HCT116 (cell line): ENCODE measurements around the gene PTGER1. TPM values are rescaled to one million over a fixed set of nuclear protein-coding genes. Genes with fewer than 3 reads are reported as not detected.

Experiments
- ATAC-seq: fragments of 200-7000 bp; cut with Tn5 transposase; 2 replicates; pipeline ENCODE4 v1.9.1; 2020; ENCODE audit warnings: mild to moderate bottlenecking, moderate library complexity
- BruUV-seq: library from RNA; stranded (reverse); fragments of 400-500 nt; replicated peaks from 2 replicates; lab custom pipeline; 2021; lab: Mats Ljungman, UMichigan
- CTCF ChIA-PET: fragments of 300-600 bp; sonication (Branson Sonifier 250); formaldehyde crosslinking; loops from one replicate; lab custom pipeline; 2021; ENCODE audit warnings: antibody characterized with exemption; lab: Charles Lee
- POLR2A ChIA-PET: fragments of 300-600, 350-600 bp; sonication (Branson Sonifier 250); formaldehyde crosslinking; loops from one replicate; lab custom pipeline; 2021; ENCODE audit warnings: antibody characterized with exemption; lab: Charles Lee
- RAD21 ChIA-PET, 2 experiments: fragments of 300-600 bp; sonication (Branson Sonifier 250); formaldehyde crosslinking; loops; one replicate each; lab custom pipeline; 2023; ENCODE audit warnings: low total read pairs in 2 of 2; ENCODE audit not compliant: uncharacterized antibody in 2 of 2, unreplicated experiment in 2 of 2, low non-redundant PET in 1 of 2; lab: Charles Lee
- DNase-seq: peaks from one replicate; pipeline ENCODE4 v3.0.0-alpha.2; 2010; ENCODE audit warnings: low read depth, low spot score
- H2AFZ ChIP-seq: fragments of 200-600 bp; shearing (Covaris generic), sonication (generic); 2 replicates; pipeline ENCODE4 v1.6.1; 2017; ENCODE audit warnings: low read depth, mixed run types, mixed read lengths, antibody characterized with exemption, low read length; ENCODE audit not compliant: poor library complexity, severe bottlenecking
- H3K27ac ChIP-seq: 2 replicates; pipeline ENCODE4 v1.5.1; 2012; ENCODE audit warnings: low read depth, low read length
- H3K27me3 ChIP-seq: fragments of 200-600 bp; sonication (generic); 2 replicates; pipeline ENCODE4 v1.6.1; 2016; ENCODE audit warnings: mixed run types, low read length, mixed read lengths; ENCODE audit not compliant: insufficient read depth
- H3K36me3 ChIP-seq, 2 experiments: fragments of 200-500 bp in 1 of 2; fragments of 200-600 bp in 1 of 2; sonication (Bioruptor generic) in 1 of 2; sonication (generic) in 1 of 2; 2 replicates each; pipeline versions ENCODE4 v1.5.1 to v1.6.1; 2014 to 2016; ENCODE audit warnings: low read length in 2 of 2, inconsistent platforms in 1 of 2, mixed read lengths in 1 of 2, mixed run types in 1 of 2; ENCODE audit not compliant: insufficient read depth in 2 of 2, control insufficient read depth in 1 of 2
- H3K4me1 ChIP-seq, 2 experiments: fragments of 200-600 bp in 1 of 2; sonication (generic) in 1 of 2; 2 replicates each; pipeline versions ENCODE4 v1.5.1 to v1.6.1; 2012 to 2017; ENCODE audit warnings: low read length in 2 of 2, inconsistent platforms in 1 of 2, mild to moderate bottlenecking in 1 of 2, mixed read lengths in 1 of 2, mixed run types in 1 of 2, moderate library complexity in 1 of 2; ENCODE audit not compliant: insufficient read depth in 2 of 2, control insufficient read depth in 1 of 2
- H3K4me2 ChIP-seq: fragments of 200-600 bp; sonication (generic); 2 replicates; pipeline ENCODE4 v1.6.1; 2017; ENCODE audit warnings: mixed run types, low read length, mixed read lengths
- H3K4me3 ChIP-seq, 2 experiments: fragments of 200-600 bp in 1 of 2; sonication (generic) in 1 of 2; replicated peaks in 1 of 2; 2 replicates each; pipeline ENCODE4 v1.5.1; 2011 to 2016; ENCODE audit warnings: low read length in 2 of 2, control low read depth in 1 of 2, low read depth in 1 of 2, mild to moderate bottlenecking in 1 of 2, mixed read lengths in 1 of 2, mixed run types in 1 of 2
- H3K79me2 ChIP-seq: fragments of 200-600 bp; sonication (generic); 2 replicates; pipeline ENCODE4 v1.6.1; 2017; ENCODE audit warnings: mild to moderate bottlenecking, mixed run types, low read length, moderate library complexity, mixed read lengths; ENCODE audit not compliant: insufficient read depth
- H3K9ac ChIP-seq: fragments of 200-600 bp; sonication (generic); 2 replicates; pipeline ENCODE4 v1.6.1; 2016; ENCODE audit warnings: low read length, mixed read lengths
- H3K9me2 ChIP-seq: fragments of 200-600 bp; sonication (generic), shearing (Covaris generic); 2 replicates; pipeline ENCODE4 v1.6.1; 2017; ENCODE audit warnings: mixed run types, mild to moderate bottlenecking, moderate library complexity; ENCODE audit not compliant: insufficient read depth
- H3K9me3 ChIP-seq, 2 experiments: fragments of 200-500 bp in 1 of 2; fragments of 200-600 bp in 1 of 2; sonication (Bioruptor generic) in 1 of 2; sonication (generic) in 1 of 2; 2 replicates each; pipeline ENCODE4 v1.6.1; 2014 to 2017; ENCODE audit warnings: low read length in 2 of 2, mixed read lengths in 2 of 2, inconsistent platforms in 1 of 2, low read depth in 1 of 2, mild to moderate bottlenecking in 1 of 2, mixed run types in 1 of 2, moderate library complexity in 1 of 2; ENCODE audit not compliant: control insufficient read depth in 1 of 2, insufficient read depth in 1 of 2
- H4K20me1 ChIP-seq: fragments of 200-600 bp; sonication (generic), shearing (Covaris generic); 2 replicates; pipeline ENCODE4 v1.6.1; 2017; ENCODE audit warnings: mixed run types, mild to moderate bottlenecking, moderate library complexity; ENCODE audit not compliant: insufficient read depth
- EGR1 ChIP-seq: IDR thresholded peaks from 2 replicates; pipeline ENCODE4 v1.6.1; 2012; ENCODE audit warnings: low read depth
- EZH2phosphoT487 ChIP-seq: fragments of 200-600 bp; IDR thresholded peaks from 2 replicates; pipeline ENCODE4 v1.6.1; 2018; ENCODE audit warnings: antibody characterized with exemption, borderline replicate concordance
- JUND ChIP-seq: IDR thresholded peaks from 2 replicates; pipeline ENCODE4 v1.6.1; 2012
- POLR2A ChIP-seq: IDR thresholded peaks from 2 replicates; pipeline ENCODE4 v1.7.0; 2011; ENCODE audit warnings: borderline replicate concordance; ENCODE audit not compliant: insufficient read depth, insufficient read length; ENCODE audit errors: extremely low read depth
- POLR2AphosphoS5 ChIP-seq: IDR thresholded peaks from 2 replicates; pipeline ENCODE4 v1.6.1; 2011; ENCODE audit warnings: mild to moderate bottlenecking, low read depth, low read length, moderate library complexity
- SIN3A ChIP-seq: IDR thresholded peaks from 2 replicates; pipeline ENCODE4 v1.6.1; 2012; ENCODE audit warnings: low read depth
- SP1 ChIP-seq: IDR thresholded peaks from 2 replicates; pipeline ENCODE4 v1.6.1; 2012; ENCODE audit warnings: low read depth
- TCF7L2 ChIP-seq: IDR thresholded peaks from 2 replicates; pipeline ENCODE4 v1.7.0; 2011; ENCODE audit warnings: borderline replicate concordance, inconsistent platforms; ENCODE audit not compliant: insufficient read depth, insufficient read length; ENCODE audit errors: extremely low read depth
- ZFX ChIP-seq: fragments of 450-650 bp; IDR thresholded peaks from 2 replicates; pipeline ENCODE4 v1.6.1; 2017
- intact Hi-C: fragments of 100-400 bp; cut with micrococcal nuclease; formaldehyde crosslinking; loops from 2 replicates; pipeline ENCODE4 v1.10.0; 2022
- total RNA-seq: library from RNA; stranded (reverse); gene quantifications from one replicate; pipeline ENCODE4 v1.2.1, GENCODE V29; 2021; ENCODE audit not compliant: unreplicated experiment
- TF ChIP-seq, protein P1 (sequence below): IDR thresholded peaks from 2 replicates; pipeline ENCODE4 v1.6.1; 2011; ENCODE audit warnings: mild to moderate bottlenecking, low read length, moderate library complexity; ENCODE audit not compliant: insufficient replicate concordance; ENCODE audit errors: extremely low read depth

The PTGER1 gene
- total RNA-seq, 1 experiment from 2014 or later = 1.1 TPM

GRCh38 chr19:14502334-14503092 lies 27.4 kb upstream of the PTGER1 start:
- DNase-seq = no peak
- TF ChIP-seq JUND (no peak), SIN3A (no peak), ZFX (no peak), POLR2AphosphoS5 (no peak), SP1 (no peak), POLR2A (no peak), TCF7L2 (no peak), EGR1 (no peak), EZH2phosphoT487 (no peak)
- TF ChIP-seq, protein P1, sequence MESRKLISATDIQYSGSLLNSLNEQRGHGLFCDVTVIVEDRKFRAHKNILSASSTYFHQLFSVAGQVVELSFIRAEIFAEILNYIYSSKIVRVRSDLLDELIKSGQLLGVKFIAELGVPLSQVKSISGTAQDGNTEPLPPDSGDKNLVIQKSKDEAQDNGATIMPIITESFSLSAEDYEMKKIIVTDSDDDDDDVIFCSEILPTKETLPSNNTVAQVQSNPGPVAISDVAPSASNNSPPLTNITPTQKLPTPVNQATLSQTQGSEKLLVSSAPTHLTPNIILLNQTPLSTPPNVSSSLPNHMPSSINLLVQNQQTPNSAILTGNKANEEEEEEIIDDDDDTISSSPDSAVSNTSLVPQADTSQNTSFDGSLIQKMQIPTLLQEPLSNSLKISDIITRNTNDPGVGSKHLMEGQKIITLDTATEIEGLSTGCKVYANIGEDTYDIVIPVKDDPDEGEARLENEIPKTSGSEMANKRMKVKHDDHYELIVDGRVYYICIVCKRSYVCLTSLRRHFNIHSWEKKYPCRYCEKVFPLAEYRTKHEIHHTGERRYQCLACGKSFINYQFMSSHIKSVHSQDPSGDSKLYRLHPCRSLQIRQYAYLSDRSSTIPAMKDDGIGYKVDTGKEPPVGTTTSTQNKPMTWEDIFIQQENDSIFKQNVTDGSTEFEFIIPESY = no peak
- Histone ChIP-seq H3K9me2 (no peaks in the 10 kb centered on the region), H4K20me1 (no peaks in the 10 kb centered on the region), H3K27me3 (no peaks in the 10 kb centered on the region), H3K9ac (no peak overlapping the region; the same call in 1 of the 2 replicates), H3K9me3 (no peaks in the 10 kb centered on the region), H3K4me1 (peaks cover 40 to 47% of the 10 kb centered on the region in 2 experiments), H3K79me2 (no peaks in the 10 kb centered on the region), H3K4me2 (peak overlapping the region; percentile 6; the same call in 1 of the 2 replicates), H3K36me3 (no peaks in the 10 kb centered on the region), H3K4me3 (no peak overlapping the region), H3K27ac (no peak overlapping the region), H2AFZ (no peak overlapping the region)
- POLR2A ChIA-PET = interaction anchor here (1.5 kb wide), 1 partner anchor 16 kb away, joined by 7 read pairs; the partner anchor contains the start of gene DNAJB1
- intact Hi-C loops = no loop called here
- RAD21 ChIA-PET = no interaction called here
- CTCF ChIA-PET = no interaction called here
- BruUV-seq = no TSS peak
- ATAC-seq = no peak
